Hepatocyte (in vitro differentiated cells): ENCODE data around the gene FLRT2. TPM values are rescaled to one million over a fixed set of nuclear protein-coding genes. Genes with fewer than 3 reads are reported as not detected.

ENCODE experiments used
- DNase-seq: peaks from one replicate; pipeline ENCODE4 v3.0.0-alpha.2; 2016; ENCODE audit warnings: low spot score
- H2AFZ ChIP-seq: fragments of 200-600 bp; sonication (generic); 2 replicates; pipeline ENCODE4 v1.6.0; 2016; ENCODE audit warnings: antibody characterized with exemption, mild to moderate bottlenecking
- H3K27ac ChIP-seq: fragments of 200-600 bp; sonication (generic); 2 replicates; pipeline ENCODE4 v1.5.1; 2016; ENCODE audit warnings: mild to moderate bottlenecking
- H3K27me3 ChIP-seq: fragments of 200-600 bp; sonication (generic); 2 replicates; pipeline ENCODE4 v1.6.1; 2016
- H3K36me3 ChIP-seq: fragments of 200-600 bp; sonication (generic); replicated peaks from 2 replicates; pipeline ENCODE4 v1.5.1; 2016; ENCODE audit warnings: low read depth; ENCODE audit not compliant: insufficient read depth
- H3K4me1 ChIP-seq: fragments of 200-600 bp; sonication (generic); 2 replicates; pipeline ENCODE4 v1.5.1; 2016; ENCODE audit warnings: mild to moderate bottlenecking, moderate library complexity; ENCODE audit not compliant: insufficient read depth
- H3K4me2 ChIP-seq: fragments of 200-600 bp; sonication (generic); 2 replicates; pipeline ENCODE4 v1.6.0; 2016
- H3K4me3 ChIP-seq: fragments of 200-600 bp; sonication (generic); 2 replicates; pipeline ENCODE4 v1.5.1; 2016; ENCODE audit warnings: mild to moderate bottlenecking
- H3K79me2 ChIP-seq: fragments of 200-600 bp; sonication (generic); 2 replicates; pipeline ENCODE4 v1.6.0; 2017; ENCODE audit warnings: mild to moderate bottlenecking
- H3K9me2 ChIP-seq: fragments of 200-600 bp; sonication (generic); replicated peaks from 2 replicates; pipeline ENCODE4 v1.6.0; 2017; ENCODE audit warnings: mild to moderate bottlenecking; ENCODE audit not compliant: insufficient read depth
- H3K9me3 ChIP-seq: fragments of 200-600 bp; sonication (generic); 2 replicates; pipeline ENCODE4 v1.5.1; 2016; ENCODE audit warnings: low read depth, mild to moderate bottlenecking
- H4K20me1 ChIP-seq: fragments of 200-600 bp; sonication (generic); 2 replicates; pipeline ENCODE4 v1.6.0; 2016; ENCODE audit warnings: mild to moderate bottlenecking; ENCODE audit not compliant: insufficient read depth, poor library complexity, severe bottlenecking
- EZH2 ChIP-seq: fragments of 200-600 bp; sonication (generic); IDR thresholded peaks from 2 replicates; pipeline ENCODE4 v1.6.1; 2016; ENCODE audit warnings: antibody characterized with exemption, mild to moderate bottlenecking, borderline replicate concordance
- EZH2phosphoT487 ChIP-seq: fragments of 200-600 bp; sonication (generic); IDR thresholded peaks from one replicate; pipeline ENCODE4 v1.6.1; 2018; ENCODE audit warnings: antibody characterized with exemption, mild to moderate bottlenecking, low read depth, moderate library complexity; ENCODE audit not compliant: unreplicated experiment, severe bottlenecking
- WGBS: methylation state at CpG from one replicate; pipeline ENCODE4 v1.1.6; 2016; ENCODE audit warnings: low lambda C conversion rate; ENCODE audit errors: missing lambda C conversion rate; 5-methylcytosine and 5-hydroxymethylcytosine counted together
- polyA plus RNA-seq: library from polyadenylated mRNA; unstranded; fragments of >200 nt; fragmentation: Nextera tagmentation; extraction: Ambion mirVana; gene quantifications from 2 replicates; pipeline ENCODE4 v1.2.1, GENCODE V29; 2016
- total RNA-seq: library from RNA; depleted of rRNA; stranded (reverse); fragments of >200 nt; gene quantifications from 2 replicates; pipeline ENCODE4 v1.2.3, GENCODE V29; 2014
- TF ChIP-seq, protein P1 (sequence below): fragments of 200-600 bp; sonication (generic); IDR thresholded peaks from 2 replicates; pipeline ENCODE4 v1.5.1; 2016; ENCODE audit warnings: antibody characterized with exemption, mild to moderate bottlenecking; ENCODE audit not compliant: poor library complexity

The FLRT2 gene
- total RNA-seq (42.3 and 48.0 TPM in 2 replicates), polyA plus RNA-seq (31.3 and 32.9 TPM in 2 replicates)

DNA sequence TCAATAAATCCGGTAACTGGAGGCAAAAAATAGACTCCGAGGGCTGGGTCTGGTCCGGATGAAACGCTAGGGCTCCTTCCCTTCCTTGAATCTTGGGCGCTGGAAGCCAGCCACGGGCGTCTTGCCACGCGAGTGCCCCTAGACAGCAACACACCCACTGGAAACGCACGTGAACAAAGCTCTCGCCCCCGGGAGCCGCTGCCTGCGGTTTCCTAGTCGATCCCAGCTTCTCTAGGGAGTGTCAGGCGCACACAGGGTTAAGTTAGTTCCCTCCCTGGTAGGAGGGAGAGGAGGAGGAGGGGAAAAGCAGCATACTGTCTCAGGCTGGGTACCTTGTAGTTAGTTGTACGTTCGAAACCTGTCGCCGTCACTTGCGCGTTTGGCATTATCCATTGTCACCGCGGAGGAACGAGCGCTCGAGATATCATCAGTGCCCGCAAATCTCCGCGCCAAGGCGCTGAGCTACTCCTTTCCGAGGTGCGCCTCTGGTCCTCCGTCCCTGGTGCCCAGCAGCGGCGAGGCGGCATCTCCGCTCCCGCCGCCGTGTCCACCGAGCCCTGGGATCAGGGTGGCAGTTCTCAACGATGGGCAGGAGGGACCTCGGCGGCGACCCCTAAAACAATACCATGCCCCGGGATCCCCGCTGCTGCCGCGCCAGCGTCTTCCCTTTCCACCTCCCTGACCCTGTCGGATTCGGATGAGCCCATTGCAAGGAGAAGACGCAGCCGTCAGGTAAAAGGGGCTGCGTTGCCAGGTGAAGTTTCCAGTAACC is at the start of gene FLRT2:
Gene FLRT2, plus strand, starts transcription at position 342 of the 772 bp plus-strand sequence. CDS start 91,371 bp downstream, outside the sequence.
- peaks cover 9% of the 10 kb centered on the region for H3K27me3 ChIP-seq
- peak; percentile 62 for DNase-seq
- no peaks in the 10 kb centered on the region for H3K9me2 ChIP-seq
- H3K79me2 ChIP-seq: peaks cover 27% of the 10 kb centered on the region
- peaks cover 6% of the 10 kb centered on the region for H3K4me1 ChIP-seq
- no peaks in the 10 kb centered on the region for H4K20me1 ChIP-seq
- TF ChIP-seq, protein P1, sequence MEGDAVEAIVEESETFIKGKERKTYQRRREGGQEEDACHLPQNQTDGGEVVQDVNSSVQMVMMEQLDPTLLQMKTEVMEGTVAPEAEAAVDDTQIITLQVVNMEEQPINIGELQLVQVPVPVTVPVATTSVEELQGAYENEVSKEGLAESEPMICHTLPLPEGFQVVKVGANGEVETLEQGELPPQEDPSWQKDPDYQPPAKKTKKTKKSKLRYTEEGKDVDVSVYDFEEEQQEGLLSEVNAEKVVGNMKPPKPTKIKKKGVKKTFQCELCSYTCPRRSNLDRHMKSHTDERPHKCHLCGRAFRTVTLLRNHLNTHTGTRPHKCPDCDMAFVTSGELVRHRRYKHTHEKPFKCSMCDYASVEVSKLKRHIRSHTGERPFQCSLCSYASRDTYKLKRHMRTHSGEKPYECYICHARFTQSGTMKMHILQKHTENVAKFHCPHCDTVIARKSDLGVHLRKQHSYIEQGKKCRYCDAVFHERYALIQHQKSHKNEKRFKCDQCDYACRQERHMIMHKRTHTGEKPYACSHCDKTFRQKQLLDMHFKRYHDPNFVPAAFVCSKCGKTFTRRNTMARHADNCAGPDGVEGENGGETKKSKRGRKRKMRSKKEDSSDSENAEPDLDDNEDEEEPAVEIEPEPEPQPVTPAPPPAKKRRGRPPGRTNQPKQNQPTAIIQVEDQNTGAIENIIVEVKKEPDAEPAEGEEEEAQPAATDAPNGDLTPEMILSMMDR: no peak
- TF ChIP-seq EZH2phosphoT487 (no peak), EZH2 (no peak)
- H3K9me3 ChIP-seq: no peaks in the 10 kb centered on the region
- no peaks in the 10 kb centered on the region for H3K36me3 ChIP-seq
- peak within 1 kb of the TSS; percentile 86 for H3K4me2 ChIP-seq
- H3K4me3 ChIP-seq: peak within 1 kb of the TSS; percentile 71
- H2AFZ ChIP-seq: peak within 1 kb of the TSS; percentile 95
- peak within 1 kb of the TSS; percentile 85 for H3K27ac ChIP-seq
- WGBS: under 1% methylated on average over 57 of the region's 57 CpGs

DNA sequence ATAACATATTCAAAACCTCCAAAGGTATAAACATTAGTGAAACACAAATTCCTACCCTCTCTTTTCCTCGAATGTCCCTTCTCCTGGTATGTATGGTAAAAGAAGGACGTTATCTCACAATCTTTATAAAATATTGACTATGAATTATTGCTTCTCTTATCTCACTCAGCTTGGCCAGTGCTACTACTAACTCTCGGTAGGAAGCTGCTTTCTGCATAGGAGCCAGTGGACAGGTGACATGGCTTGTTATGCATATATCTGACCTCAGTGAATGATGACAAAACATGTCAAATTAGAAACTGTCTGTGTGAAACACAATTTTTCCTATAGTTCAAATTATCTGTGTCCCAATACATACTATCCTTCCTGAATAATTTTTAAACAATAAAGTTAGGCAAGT is 48.5 kb upstream of the FLRT2 start:
- H3K27me3 ChIP-seq: no peaks in the 10 kb centered on the region
- H3K4me2 ChIP-seq: no peak overlapping the region
- H4K20me1 ChIP-seq: no peaks in the 10 kb centered on the region
- TF ChIP-seq EZH2 (no peak), EZH2phosphoT487 (no peak)
- TF ChIP-seq, protein P1: no peak
- H3K9me2 ChIP-seq: no peaks in the 10 kb centered on the region
- H3K36me3 ChIP-seq: no peaks in the 10 kb centered on the region
- H3K9me3 ChIP-seq: no peaks in the 10 kb centered on the region
- H3K27ac ChIP-seq: peak overlapping the region; percentile 81
- peaks cover 23% of the 10 kb centered on the region for H3K4me1 ChIP-seq
- WGBS: 53% methylated on average over 3 of the region's 3 CpGs
- no peak overlapping the region for H3K4me3 ChIP-seq
- DNase-seq: no peak
- H3K79me2 ChIP-seq: no peaks in the 10 kb centered on the region
- H2AFZ ChIP-seq: no peak overlapping the region

DNA sequence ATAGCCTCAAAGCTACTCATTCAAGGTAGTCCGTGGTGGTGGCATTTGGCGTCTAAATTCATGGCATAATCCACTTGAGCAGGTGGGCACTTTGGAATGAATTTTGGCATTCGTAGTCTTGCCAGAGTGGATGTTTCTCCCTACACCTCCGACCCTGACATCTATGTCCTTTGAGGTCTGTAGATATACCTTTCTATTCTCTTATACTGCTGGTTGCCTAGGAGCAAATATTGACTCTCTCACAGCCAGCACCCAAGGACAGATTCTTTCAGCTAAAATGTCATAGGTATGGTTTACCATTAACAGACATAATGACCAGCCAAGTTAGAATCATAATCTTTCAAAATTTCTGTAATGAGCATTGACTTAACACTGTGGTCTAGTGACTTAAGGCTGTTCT is 47.4 kb upstream of the FLRT2 start:
- no peak overlapping the region for H2AFZ ChIP-seq
- no peaks in the 10 kb centered on the region for H3K9me2 ChIP-seq
- DNase-seq: peak; percentile 29
- no peak for TF ChIP-seq EZH2phosphoT487
- no peaks in the 10 kb centered on the region for H3K9me3 ChIP-seq
- H4K20me1 ChIP-seq: no peaks in the 10 kb centered on the region
- H3K4me2 ChIP-seq: peak overlapping the region; percentile 42
- H3K4me3 ChIP-seq: no peak overlapping the region
- H3K36me3 ChIP-seq: no peaks in the 10 kb centered on the region
- no peaks in the 10 kb centered on the region for H3K79me2 ChIP-seq
- H3K4me1 ChIP-seq: peaks cover 23% of the 10 kb centered on the region
- no peaks in the 10 kb centered on the region for H3K27me3 ChIP-seq
- WGBS: 59% methylated on average over 4 of the region's 4 CpGs
- peak overlapping the region; percentile 81 for H3K27ac ChIP-seq

DNA sequence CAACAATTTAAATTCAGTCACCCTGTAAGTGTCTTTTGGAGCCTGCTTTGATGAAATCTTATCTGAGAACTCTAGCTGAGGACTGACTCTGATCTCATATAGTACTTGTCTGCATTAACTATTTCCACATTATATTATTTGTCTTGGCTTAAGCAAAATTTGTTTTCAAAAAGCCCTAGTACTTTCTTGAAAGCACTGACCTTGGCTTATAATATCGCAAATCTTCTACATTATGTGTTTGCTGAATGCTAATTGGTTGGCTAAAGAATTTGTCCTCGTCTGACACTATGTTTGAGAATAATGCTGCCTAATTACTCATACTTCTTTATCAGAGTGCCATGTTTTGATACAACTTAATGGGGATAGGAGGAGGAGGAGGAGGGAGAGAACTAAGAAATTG is 46.9 kb upstream of the FLRT2 start:
- no peaks in the 10 kb centered on the region for H4K20me1 ChIP-seq
- H3K4me2 ChIP-seq: peak overlapping the region; percentile 42
- no peak for TF ChIP-seq EZH2
- no peak for TF ChIP-seq EZH2phosphoT487
- TF ChIP-seq, protein P1: no peak
- 58% methylated on average over 2 of the region's 2 CpGs for WGBS
- peaks cover 23% of the 10 kb centered on the region for H3K4me1 ChIP-seq
- H3K27me3 ChIP-seq: no peaks in the 10 kb centered on the region
- no peaks in the 10 kb centered on the region for H3K36me3 ChIP-seq
- no peaks in the 10 kb centered on the region for H3K9me3 ChIP-seq
- no peaks in the 10 kb centered on the region for H3K9me2 ChIP-seq
- H3K79me2 ChIP-seq: no peaks in the 10 kb centered on the region
- no peak overlapping the region for H3K4me3 ChIP-seq
- no peak overlapping the region for H2AFZ ChIP-seq
- peak overlapping the region; percentile 50 for H3K27ac ChIP-seq
- no peak for DNase-seq
